GM19240 (cell line): ENCODE results near the gene TSC2.

Source experiments
- DNase-seq: peaks from one replicate; pipeline ENCODE4 v3.0.0; 2011; ENCODE audit warnings: low spot score; ENCODE audit not compliant: insufficient read length

TSC2 gene

DNA sequence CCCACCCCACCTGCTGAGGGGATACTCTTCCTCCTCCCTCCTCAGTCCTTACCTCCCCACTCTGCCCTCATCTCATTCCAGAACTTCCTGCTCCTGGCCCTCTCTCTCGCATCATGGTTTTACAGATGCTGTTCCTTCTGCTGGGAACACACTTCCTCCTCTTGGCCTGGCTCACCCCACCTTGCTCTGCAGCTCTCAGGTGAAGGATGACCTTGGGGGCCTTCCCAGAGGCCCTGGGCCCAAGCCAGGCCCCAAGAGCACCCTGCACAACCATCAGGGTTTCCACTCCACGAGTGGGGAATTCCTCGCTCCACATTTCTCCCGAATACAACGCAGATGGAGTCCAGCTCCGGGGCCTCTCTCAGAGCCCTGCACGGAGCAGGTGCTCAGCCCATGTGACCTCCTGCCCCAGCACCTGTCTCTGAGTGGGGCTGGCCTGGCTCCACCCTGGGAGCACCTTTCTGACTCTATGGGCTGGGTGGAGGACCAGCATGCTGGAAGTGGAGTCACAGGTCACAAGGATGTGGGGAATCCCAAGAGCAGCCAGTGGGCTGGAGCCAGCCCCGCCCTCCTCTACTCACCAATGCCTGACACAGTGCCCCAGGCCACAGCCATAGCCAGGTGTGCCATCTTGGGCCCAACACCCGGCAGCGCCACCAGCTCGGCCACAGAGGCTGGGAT, 4.7 kb upstream of the TSC2 start:
- no peak for DNase-seq

DNA sequence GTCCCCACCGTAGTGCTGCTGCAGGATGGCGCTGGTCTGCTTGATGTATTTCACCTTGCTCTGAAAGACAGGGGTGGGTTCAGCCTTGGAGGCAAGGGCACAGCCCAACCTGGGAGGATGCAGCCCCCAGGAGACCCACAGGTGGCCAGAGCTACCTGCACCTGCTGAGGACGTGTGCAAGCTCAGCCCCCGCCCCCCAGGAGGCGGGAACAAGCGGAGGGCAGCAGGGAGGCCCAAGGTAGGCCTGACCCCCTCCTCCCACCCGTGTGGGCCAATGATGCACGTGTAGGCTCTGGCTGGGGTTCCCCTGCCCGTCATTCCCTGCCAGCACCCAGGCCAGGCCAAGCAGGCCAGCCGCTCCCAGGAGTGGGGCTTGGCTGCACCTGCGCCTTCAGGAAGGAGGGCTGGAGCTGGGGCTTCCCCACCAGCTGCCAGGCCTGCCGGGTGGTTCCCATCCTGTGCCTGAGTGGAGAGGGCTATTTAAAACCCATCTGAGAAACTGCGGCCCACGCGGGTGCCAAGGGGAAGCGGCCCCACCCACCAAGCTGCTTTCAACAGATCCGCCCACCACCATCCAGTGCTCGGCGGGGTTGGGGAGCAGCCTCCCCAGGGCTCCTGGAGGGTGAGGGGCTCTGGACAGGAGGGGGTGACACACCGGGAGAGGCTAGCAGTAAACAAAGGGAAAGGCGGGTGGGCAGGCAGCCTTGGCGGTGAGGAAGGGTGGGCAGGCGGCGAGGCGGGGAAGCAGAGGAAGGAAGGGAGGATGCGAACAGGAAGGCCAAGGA, 3.9 kb upstream of the TSC2 start:
- no peak for DNase-seq

- no peak for DNase-seq
Measured at GRCh38 chr16:2044541-2044940, 3.2 kb upstream of the TSC2 start.

DNA sequence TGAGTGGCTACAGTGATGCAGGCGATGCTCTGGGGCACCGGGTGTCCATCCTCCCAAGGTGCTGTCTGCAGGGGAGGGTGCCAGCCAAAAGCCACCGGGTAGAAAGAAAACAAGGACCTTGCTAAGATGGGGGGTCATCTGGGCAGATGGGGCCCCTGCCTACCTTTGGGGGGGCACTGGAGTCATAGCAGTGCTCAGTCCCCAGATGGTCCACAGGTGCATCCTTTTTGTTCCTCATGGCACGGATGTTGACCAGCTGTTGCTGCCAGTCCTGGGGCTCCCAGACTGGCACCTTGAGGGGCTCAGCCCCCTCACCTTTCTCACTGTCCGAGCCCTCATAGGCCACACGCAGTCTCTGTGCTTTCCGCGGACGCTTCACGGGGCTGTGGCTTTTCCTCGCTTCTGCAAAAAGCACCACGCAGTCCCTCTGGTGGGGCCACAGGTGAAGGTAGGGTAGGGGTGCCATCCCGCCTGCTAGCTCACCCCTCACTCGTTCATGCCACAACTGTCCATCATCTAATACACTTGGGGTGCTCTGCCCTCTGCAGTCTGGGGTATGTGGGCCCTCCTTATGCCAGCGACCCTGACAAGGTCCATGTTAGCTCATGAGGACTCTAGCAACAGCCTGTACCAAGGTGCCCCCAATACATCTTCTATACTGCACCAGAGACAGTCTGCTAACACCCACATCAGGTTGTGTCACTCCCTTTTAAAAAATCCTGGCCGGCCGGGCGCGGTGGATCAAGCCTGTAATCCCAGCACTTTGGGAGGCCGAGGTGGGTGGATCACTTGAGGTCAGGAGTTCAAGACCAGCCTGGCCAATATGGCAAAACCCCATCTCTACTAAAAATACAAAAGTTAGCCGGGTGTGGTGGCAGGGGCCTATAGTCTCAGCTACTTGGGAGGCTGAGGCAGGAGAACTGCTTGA, 1.6 kb upstream of the TSC2 start:
- no peak for DNase-seq

DNA sequence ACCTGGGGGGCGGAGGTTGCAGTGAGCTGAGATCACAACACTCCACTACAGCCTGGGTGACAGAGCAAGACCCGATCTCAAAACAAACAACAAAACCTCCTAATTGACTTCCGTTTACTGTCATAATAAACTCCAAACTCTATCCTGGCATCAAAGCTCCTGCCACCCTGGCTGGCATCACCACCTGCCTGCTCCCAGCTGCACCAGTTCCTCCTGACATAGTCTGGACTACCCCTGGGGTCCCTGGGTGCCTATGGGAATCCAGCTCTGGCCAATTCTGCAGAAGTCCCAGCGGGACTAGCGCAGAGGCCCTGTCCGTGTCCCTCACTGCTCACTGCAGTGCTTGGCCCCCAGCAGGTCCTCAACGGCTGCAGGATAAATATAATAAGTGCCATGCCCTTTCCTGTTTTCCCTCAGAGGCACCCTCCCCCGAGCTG, 874 bp upstream of the TSC2 start:
- DNase-seq = no peak

GRCh38 chr16:2048116-2048543, 345 bp downstream of the TSC2 start:
- DNase-seq = no peak

GRCh38 chr16:2053211-2053610, 5.4 kb downstream of the TSC2 start:
- no peak for DNase-seq

- DNase-seq = no peak
Measured at GRCh38 chr16:2053897-2054296, 6.1 kb downstream of the TSC2 start.

DNA sequence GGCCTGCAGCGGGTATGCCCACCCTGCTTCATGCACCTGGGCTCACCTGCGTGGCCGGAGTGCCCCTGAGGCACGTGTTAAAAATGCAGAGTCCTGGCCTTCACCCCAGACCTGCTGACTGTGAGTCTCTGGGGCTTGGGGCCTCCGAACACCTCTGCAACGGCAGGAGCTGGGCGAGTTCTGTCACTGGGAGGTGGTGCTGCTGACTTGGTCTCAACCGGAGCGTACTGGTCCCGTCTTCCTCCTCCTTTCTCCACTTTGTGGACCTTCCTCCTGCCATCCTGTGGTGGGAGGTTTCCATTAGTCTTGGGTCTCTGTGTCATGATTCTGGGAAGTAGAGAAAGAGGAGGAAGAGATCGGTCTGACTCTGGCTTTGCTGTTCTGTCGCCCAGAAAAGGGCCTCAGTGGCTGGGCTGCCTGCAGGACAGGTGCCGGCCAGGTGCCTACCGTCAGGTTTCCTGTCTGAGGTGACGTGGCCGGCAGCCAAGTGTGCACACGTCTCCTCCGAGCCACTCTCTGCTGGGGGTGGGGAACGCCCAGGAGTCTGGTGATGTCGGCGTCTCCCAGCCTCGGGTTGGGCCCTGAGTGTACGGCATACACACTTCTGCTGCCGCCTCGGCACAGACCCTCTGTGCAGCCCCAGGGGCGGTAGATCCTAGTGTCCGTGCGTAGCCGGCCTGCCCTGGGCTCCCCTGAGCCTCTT, 6.9 kb downstream of the TSC2 start:
- DNase-seq = no peak

- DNase-seq = no peak
Measured at GRCh38 chr16:2056077-2056476, 8.3 kb downstream of the TSC2 start.

- no peak for DNase-seq
Measured at GRCh38 chr16:2056681-2057407, 9.1 kb downstream of the TSC2 start.

GRCh38 chr16:2057438-2057837, 9.7 kb downstream of the TSC2 start:
- no peak for DNase-seq

DNA sequence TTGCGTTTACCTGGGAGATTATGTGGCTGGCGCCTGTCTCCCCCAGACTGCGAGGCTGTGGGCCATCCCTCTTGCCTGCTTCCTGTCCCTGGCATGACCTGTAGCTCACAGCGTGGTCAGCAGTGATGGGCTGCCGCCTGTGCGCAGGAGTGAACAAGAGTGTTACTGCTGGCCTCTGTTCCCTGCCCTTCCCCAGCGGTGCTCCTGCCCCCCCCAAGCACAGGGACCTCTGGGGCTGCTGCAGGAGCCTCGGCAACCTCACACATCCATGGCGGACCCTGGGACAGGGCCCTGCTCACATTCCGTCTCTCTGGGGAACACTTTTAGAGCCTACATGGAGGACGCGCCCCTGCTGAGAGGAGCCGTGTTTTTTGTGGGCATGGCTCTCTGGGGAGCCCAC, 10.6 kb downstream of the TSC2 start:
- no peak for DNase-seq

DNA sequence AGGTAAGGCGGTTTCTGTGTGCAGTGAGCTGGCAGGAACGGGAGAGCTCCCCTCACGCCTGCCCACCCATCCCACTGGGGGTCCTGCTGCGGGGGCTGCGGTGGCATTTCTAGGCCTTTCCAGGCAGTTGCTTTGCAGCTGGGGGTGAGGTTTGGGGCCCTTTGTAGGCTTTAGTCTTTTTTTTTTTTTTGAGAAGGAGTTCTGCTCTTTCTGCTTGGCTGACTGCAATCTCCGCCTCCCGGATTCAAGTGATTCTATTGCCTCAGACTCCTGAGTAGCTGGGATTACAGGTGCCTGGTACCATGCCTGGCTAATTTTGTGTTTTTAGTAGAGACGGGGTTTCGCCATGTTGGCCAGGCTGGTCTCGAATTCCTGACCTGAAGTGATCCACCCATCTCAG, 11.1 kb downstream of the TSC2 start:
- DNase-seq = no peak

- no peak for DNase-seq
Measured at GRCh38 chr16:2060346-2060745, 12.6 kb downstream of the TSC2 start.

DNA sequence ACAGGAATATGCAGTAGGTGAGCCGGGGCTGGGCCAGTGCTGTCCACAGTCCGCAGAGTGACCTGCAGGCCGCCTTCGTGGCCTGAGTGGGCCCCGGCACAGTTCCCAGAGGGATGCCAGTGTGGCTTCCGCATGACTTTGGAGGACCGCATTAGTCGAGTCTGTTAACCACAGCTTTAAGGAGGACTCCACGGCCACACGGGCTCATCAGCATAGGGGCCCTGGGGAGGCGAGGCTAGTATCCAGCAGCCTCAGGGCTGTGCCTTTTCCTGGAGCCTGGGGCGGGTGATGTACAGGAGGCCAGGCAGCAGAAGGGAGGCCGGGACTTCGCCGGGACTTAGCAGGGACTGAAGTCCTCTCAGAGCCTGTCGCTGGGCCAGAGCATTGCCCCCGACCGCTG, 13.2 kb downstream of the TSC2 start:
- DNase-seq = no peak

GRCh38 chr16:2061526-2061925, 13.7 kb downstream of the TSC2 start:
- DNase-seq = no peak

- DNase-seq = no peak
Measured at GRCh38 chr16:2062801-2063200, 15.0 kb downstream of the TSC2 start.

DNA sequence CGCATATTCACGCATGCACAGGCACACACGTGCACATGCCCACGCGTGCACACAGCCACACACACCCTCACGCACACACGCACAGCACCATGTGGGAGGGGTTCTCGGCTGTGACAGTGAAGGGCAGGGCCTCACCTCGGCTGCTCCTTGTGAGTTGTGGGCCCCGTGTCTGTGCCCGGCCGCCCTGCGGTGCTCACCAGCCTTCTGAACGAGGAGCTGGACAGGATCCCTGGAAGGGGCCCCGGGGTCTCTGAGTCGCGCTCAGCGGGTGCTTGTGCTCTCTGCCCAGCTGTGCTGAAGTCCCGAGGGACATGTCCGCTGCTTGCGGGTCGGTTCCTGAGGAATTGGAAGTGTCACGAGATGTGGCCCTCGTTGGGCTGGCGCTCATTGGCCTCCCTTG, 16.1 kb downstream of the TSC2 start:
- DNase-seq = no peak

GRCh38 chr16:2064368-2064945, 16.7 kb downstream of the TSC2 start:
- DNase-seq = no peak
